HK-2 (cell line): ENCODE data around the gene CCDC178.
"Not testable (repeated sequence)": the region's sequence is repeated elsewhere in the genome, so short reads cannot be mapped to it uniquely, and the experiment has no call there.

ENCODE experiments used
- DNase-seq: peaks from one replicate; pipeline ENCODE4 v3.0.0-alpha.2; 2018; ENCODE audit not compliant: unreplicated experiment

CCDC178 gene

GRCh38 chr18:33440060-33441043 is at the start of gene CCDC178:
TSS of gene CCDC178 (minus strand) at chr18:33440721. CDS start at chr18:33412088, 28,633 bp downstream.
- peak; percentile 26 for DNase-seq

GRCh38 chr18:33483908-33484307 is 43.4 kb upstream of the CCDC178 start:
- no peak for DNase-seq

GRCh38 chr18:33472509-33472908 is 32.0 kb upstream of the CCDC178 start:
- no peak for DNase-seq

GRCh38 chr18:33470216-33470615 is 29.7 kb upstream of the CCDC178 start:
- no peak for DNase-seq

GRCh38 chr18:33469699-33470098 is 29.2 kb upstream of the CCDC178 start:
- no peak for DNase-seq

- DNase-seq: no peak
Measured at GRCh38 chr18:33467531-33467930, 27.0 kb upstream of the CCDC178 start.

GRCh38 chr18:33466822-33467221 is 26.3 kb upstream of the CCDC178 start:
- no peak for DNase-seq

- DNase-seq: no peak
Measured at GRCh38 chr18:33460681-33461080, 20.2 kb upstream of the CCDC178 start.

- DNase-seq: no peak
Measured at GRCh38 chr18:33459612-33460011, 19.1 kb upstream of the CCDC178 start.

GRCh38 chr18:33446604-33447003 is 6.1 kb upstream of the CCDC178 start:
- DNase-seq: no peak

- DNase-seq: no peak
Measured at GRCh38 chr18:33444709-33445108, 4.2 kb upstream of the CCDC178 start.

GRCh38 chr18:33432857-33433256 is 7.7 kb downstream of the CCDC178 start:
- DNase-seq: no peak

GRCh38 chr18:33427549-33427948 is 13.0 kb downstream of the CCDC178 start:
- DNase-seq: no peak

- DNase-seq: no peak
Measured at GRCh38 chr18:33424266-33424946, 16.1 kb downstream of the CCDC178 start.

- no peak for DNase-seq
Measured at GRCh38 chr18:33421225-33421624, 19.3 kb downstream of the CCDC178 start.

GRCh38 chr18:33404244-33404873 is 36.2 kb downstream of the CCDC178 start:
- DNase-seq: no peak

- DNase-seq: not testable (repeated sequence)
Measured at GRCh38 chr18:33398939-33399338, 41.6 kb downstream of the CCDC178 start.

GRCh38 chr18:33375829-33376228 is 64.7 kb downstream of the CCDC178 start:
- no peak for DNase-seq

- no peak for DNase-seq
Measured at GRCh38 chr18:33372442-33372841, 68.1 kb downstream of the CCDC178 start.

GRCh38 chr18:33369711-33370449 is 70.6 kb downstream of the CCDC178 start:
- no peak for DNase-seq

- no peak for DNase-seq
Measured at GRCh38 chr18:33356735-33357134, 83.8 kb downstream of the CCDC178 start.

- DNase-seq: no peak
Measured at GRCh38 chr18:33355756-33356155, 84.8 kb downstream of the CCDC178 start.
